GM21423 (cell line): ENCODE data around the gene CACNG6.

Source experiments
- ATAC-seq: cut with Tn5 transposase; IDR thresholded peaks from one replicate; pipeline ENCODE4 v1.9.1; 2021; ENCODE audit warnings: mild to moderate bottlenecking, moderate library complexity; ENCODE audit not compliant: unreplicated experiment

Gene CACNG6

DNA sequence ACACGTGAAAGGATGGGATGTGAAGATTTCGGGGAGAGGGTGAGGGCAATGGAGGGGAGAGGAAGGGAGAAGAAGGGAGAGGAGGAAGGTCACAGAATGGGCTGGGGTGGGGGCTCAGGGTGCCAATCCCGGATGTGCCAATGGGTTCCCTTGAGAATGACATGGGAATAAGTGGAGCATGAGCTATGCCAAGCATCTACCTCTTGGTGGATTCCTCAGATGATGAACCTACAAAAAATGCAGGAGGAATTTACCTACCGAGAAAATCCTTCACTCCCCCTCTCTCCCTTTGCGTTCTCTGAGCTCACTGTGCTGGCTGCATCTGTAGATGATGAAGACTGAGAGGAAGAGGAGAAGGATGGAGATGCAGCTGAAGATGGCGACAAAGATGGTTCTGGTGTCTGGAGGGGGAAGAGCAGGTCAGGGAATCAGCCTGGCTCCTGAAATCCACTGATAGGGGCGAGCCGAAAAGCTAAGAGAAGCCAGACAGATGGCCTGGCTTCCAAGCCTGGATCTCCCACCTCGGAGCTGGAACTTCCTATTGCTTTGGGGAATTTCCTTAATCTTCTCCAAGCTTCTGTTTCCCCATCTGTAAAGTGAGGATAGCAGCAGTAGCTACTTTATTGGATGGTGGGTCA is 50.7 kb downstream of the CACNG6 start:
- no peak for ATAC-seq

DNA sequence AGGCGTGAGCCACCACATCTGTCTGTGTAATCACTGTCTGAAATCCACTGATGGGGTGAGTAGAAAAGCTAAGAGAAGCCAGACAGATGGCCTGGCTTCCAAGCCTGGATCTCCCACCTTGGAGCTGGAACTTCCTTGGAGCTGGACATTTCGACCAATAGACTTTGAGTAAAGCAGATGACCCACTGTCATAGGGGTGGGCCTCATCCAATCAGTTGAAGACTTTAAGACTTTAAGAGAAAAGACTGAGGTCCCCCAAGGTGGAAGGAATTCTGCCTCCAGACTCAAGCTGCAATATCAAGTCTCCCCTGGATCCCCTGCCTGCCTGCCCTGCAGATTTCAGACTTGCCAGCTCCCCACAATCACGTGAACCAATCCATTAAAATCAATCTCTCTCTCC is 51.6 kb downstream of the CACNG6 start:
- ATAC-seq: no peak

DNA sequence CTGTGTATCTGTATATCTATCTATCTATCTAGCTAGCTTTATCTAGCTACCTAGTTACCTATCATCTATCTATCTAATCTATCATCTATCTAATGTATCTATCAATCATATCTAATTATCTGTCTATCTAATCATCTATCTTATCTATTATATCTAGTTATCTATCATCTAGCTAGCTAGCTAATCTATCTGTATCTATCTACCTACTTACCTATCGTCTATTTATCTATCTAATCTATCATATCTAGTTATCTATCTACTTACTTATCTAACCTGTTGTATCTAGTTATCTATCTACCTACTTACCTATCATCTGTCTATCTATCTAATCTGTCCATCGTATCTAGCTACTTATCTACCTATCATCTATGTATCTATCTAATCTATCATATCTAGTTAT is 54.3 kb downstream of the CACNG6 start:
- no peak for ATAC-seq

DNA sequence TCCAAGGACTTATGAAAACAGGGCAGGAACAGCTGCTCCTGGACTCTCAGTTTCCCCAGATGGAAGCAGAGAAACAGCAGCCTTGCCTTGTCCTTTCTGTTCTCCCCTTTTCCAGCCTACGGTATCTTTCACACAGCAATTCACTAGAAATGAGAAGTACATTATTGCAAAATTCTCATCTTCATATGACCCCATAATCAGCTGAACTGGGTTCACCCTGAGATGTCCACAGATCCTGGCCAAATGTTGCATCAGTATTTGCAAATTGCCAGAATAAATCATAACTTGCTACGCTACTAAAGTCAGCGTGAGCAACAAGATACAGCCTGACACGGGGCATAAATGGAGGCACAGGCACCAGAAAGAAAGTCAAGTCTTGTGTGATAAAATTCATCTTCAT is 56.2 kb downstream of the CACNG6 start:
- ATAC-seq: no peak
